ENCODE results near the gene UST.
"Not testable (repeated sequence)": the region's sequence is repeated elsewhere in the genome, so short reads cannot be mapped to it uniquely, and the experiment has no call there.

The UST gene

DNA sequence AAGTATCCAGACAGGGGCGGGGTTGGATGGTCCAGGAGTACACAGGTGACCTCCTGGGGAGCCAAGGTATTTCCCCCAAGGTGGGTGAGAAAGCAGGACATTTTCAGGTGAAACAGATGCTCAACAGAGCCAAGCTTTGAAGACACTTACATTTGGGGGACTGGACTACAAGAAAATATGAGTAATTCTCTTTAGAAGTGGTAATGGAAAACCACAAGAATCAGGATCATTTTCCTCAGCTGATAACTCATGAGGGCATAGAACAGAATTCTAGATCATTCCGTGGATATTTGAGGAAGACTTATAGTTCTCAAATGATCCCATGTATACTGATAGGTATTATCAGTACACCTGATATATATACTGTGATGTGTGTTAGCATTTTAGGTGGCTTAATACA lies 89.9 kb downstream of the UST start:
- no peak for DNase-seq (ENCODE audit: low read depth in 2 of 2)

DNA sequence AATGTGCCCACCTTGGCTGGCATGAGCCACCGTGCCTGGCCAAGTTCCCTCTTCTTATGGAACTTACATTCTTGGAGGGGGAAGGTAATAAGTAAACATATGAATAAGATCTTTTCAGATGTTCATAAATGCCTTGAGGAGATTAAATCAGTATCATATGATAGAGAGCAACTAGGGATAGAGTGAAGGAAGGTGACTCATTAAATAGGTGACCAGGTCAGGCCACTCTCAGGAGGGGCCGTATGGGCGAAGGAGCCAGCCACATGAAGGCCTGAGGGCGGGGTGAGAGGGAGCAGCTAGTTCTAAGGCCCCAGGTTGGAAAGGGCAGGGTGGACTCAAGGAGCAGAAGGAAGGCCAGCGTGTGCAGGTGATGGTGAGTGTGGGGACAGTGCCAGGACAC lies 91.1 kb downstream of the UST start:
- no peak for DNase-seq (ENCODE audit: low read depth in 2 of 2)

DNA sequence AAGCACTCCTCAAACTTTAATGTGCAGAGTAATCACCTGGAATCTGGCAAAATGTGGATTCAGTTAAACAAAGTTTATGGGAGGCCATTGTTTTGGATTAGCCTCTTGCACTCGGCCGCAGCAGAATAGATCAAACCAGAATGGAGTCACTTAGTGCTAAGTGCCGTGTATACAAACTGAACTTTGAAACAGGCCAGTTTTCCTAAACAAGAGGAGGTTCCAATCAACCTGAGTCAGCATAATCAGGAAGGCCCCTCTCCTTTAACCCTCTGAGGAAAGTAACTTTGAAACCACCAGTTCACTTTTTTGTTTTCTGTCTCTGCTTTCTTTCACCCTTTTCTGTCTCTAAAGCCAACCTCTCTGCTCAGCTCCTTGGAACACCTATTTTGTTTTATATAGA lies 92.2 kb downstream of the UST start:
- no peak for DNase-seq (ENCODE audit: low read depth in 2 of 2)

DNA sequence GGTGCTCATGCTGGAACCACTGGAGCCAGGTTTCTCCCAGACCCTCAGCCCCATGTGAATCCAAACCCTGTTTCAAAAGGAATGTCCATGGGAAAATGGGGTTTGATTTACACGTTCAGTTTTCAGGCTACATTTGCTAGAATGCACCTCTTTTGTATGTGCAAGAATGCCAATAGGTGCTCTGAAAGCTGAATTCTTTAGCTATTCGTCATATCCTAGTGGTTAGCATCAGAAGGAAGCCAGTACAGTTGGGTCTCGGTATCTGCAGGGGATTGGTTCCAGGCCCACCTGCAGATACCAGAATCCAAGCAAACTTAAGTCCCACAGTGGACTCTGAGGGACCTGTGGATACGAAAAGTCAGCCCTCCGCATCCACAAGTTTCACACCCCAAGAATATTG lies 93.4 kb downstream of the UST start:
- no peak for DNase-seq (ENCODE audit: low read depth in 2 of 2)

DNA sequence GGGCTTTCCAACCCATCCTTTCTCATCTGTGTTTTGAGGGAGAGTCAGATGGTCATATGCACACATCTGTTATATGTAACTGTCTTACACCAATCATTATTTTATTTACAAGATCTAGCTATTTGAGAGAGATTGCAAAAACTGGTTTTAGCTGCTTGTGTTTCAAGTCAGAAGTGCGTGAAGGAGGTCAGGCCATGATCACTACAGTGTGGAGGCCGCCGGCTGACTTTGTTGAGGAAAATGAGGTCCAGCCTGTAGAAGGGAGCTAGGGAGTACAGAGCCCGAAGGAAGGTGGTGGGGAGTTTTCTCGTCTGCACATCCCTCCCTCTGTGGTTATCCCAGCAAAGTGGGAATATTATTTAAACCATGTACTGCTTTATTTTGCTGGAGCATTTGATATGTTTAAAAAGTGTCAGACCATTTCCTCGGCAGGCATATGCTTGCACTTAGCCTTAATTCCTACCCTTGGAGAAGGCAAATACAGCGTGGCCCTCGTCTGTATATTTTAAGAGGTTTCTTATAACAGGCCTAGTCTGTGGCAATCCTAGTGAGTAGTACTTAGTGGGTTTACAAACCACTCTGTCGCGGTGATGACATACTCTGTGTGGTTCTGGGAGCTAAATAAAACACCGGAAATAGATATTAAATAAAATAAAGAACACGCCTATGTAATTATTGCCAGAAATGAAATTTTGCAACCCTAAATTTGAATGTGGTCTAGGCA lies 95.6 kb downstream of the UST start:
- DNase-seq (ENCODE audit: low read depth in 2 of 2), result no peak

DNA sequence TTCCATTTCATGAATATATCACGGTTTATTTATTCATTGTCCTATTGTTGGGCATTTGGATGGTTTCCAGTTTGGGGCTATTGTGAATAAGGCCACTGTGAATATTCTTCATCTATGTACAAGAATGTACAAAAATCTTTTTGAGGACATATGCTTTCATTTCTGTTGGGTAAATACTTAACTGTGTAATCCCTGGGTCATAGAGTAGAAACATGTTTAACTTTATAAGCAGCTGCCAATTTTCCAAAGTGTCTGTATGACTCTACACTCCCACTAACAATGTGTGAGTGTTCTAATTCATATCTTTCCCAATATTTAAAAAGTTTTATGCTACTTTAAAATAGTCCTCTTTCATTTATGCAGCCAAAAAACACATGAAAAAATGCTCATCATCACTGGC lies 98.6 kb downstream of the UST start:
- DNase-seq (ENCODE audit: low read depth in 2 of 2), result no peak

DNA sequence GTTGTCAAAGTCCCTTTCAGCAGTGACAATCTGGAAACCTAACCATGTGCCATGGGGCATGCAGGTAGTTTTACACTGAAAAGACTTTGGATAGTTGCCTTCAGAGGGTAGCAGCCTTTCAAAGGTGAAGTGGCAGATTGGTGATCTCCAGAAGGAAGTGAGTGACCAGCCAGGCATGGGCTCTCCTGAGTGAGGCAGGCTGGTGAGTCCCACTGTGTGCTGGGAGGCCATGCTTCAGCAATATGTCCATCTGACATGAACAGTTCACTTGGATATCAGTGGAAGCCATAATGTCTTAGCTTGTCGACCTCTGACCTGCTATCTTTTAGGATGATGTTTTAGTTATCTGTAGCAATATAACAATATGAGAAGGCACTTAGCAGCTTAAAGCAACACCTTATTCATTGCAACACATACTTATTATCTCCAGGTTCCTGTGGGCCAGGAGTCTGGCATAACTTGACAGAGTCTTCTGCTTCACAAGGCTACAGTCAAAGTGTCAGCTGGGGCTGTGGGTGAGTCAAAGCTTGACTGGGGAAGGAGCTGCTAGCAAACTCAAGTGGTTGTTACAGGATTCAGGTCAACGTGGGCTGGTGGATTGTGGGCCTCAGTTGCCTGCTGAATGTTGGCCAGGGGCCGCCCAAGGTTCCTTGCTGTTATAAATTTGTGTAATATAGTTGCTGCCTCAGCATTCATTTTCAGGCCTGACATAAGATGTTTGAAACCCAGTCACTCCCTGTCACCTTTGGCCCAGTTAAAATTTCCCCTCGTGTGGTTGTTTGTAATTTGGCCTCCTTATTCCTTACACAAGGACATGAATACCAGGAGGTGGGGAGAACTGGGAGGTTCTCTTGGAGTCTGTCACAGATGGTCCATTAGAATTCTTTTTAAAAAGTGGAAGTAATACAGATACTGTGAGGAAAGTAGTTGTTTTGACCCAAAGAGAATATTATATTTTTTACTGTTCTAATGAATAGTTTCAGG lies 100.2 kb downstream of the UST start:
- DNase-seq (ENCODE audit: low read depth in 2 of 2), result no peak

DNA sequence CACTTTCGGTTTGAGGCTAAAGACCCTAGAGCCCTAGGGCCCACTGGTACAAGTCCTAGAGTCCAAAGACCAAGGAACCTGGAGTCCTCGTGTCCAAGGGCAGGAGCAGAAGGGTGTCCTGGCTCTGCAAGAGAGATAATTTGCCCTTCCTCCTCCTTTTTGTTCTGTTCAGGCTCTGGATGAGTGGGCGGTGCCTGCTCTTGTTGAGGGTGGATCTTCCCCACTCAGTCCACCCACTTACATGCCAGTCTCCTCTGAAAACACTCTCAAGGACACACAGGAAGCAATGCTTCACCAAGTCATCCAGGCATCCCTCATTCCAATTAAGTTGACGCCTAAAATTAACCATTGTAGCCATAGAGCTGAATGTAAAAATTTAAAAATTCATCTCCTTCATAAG lies 102.1 kb downstream of the UST start:
- DNase-seq (ENCODE audit: low read depth in 2 of 2), result no peak

DNA sequence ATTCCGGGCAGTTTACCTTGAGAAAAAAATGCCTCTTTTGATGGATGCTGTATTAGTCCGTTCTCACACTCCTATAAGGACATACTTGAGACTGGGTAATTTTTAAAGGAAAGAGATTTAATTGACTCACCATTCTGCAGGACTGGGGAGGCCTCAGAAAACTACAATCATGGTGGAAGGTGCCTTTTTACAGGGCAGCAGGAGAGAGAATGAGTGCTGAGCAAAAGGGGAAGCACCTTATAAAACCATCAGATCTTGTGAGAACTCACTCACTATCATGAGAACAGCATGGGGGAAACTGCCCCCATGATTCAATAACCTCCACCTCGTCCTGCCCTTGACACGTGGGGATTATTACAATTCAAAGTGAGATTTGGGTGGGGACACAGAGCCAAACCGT lies 102.6 kb downstream of the UST start:
- DNase-seq (ENCODE audit: low read depth in 2 of 2), result not testable (repeated sequence)

DNA sequence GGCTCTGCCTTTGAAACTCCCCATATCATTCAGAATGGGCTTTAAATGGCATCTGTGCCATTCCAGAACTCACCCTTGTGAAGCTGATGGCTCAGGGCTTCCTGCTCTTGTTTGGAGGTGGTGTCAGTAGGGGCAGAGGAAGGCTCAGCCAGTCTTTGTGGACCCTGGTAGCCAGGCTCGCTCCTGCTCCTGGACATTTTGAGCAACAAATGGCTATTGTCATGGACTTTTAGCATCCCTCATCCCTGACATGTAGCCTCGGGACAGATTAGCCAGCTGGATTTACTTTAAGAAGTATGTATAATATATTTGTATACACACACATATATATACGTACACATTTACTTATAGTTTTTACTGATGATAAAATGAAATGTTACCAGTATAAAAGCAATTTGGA lies 104.1 kb downstream of the UST start:
- no peak for DNase-seq (ENCODE audit: low read depth in 2 of 2)

DNA sequence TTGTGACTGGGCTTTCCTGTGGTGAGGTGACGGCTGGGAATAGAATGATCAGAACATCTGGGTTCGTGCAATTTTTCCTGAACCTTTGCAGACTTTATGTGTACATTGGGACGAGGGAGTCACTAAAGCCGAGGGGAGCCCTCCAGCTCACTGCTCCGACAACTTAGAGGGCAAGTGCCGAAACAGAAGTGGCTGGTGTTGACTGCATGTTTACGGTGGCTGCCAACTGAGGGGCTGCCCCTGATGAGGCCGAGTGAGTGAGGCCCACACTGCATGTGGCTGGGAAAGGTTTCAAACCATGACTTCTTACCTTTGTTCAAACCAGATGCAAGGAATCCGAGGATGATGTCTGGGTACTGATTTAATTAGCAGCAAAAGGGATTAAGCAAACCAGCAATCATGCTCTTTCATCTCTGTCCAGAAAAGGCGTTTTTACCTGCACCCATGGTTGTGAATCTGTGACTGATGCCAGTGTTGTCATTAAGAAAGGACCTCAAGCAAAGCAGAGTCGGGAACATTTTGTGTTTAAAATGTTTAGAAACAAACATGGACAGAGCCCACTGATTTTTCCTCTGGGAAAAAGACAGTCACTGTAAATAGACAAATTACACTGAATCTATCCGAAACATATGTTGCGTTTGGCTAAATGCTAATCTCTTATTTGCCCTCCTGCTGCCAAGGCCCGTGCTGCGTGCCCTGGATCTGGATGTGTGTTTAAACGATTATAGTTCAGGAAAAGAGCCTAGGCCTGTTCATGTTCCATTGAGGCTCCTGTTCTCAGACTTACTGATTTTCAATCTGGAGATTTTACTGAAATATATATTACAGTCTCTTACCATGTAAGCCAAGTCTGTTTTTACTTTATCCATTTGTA lies 105.1 kb downstream of the UST start:
- no peak for DNase-seq (ENCODE audit: low read depth in 2 of 2)

DNA sequence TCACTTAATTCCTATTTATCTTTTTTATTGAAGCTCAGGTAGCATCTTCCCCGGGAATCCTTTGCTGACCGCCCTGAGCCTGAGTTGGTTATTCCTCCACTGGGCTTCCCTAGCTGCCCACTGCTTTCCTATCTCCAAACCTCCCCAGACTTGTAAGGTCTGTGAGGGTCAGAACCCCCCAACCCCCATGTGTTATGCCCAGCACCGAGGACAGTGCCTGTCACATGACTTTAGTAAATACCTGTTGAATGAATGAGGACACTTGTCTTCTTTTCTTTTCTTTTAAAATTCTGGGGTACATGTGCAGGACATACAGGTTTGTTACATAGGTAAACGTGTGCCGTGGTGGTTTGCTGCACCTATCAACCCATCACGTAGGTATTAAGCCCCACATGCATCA lies 105.9 kb downstream of the UST start:
- no peak for DNase-seq (ENCODE audit: low read depth in 2 of 2)

DNA sequence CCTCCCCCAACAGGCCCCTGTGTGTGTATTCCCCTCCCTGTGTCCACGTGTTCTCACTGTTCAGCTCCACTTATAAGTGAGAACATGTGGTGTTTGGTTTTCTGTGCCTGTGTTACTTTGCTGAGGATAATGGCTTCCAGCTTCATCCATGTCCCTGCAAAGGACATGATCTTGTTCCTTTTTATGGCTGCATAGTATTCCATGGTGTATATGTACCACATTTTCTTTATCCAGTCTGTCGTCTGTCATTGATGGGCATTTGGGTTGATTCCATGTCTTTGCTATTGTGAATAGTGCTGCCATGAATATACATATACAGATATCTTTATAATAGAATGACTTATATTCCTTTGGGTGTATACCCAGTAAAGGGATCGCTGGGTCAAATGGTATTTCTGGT lies 106.3 kb downstream of the UST start:
- not testable (repeated sequence) for DNase-seq (ENCODE audit: low read depth in 2 of 2)

DNA sequence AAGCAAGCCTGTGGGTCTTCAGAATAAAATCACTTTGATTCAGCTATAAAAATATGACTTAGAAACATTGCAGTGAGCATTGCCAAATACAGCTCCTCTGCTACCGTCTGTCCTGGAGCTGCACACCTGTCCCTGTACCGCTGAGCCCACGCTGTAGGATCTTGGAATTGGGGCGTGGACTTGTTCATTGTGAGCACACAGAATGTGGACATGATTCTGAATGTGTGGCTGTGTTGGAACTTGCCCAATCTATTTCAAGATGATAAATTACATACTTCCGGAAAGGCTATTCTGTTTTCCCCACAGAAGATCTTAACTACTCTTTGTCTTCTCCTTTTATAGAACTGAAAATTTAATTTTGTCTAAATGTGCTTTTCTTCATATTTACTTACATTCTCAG lies 107.3 kb downstream of the UST start:
- no peak for DNase-seq (ENCODE audit: low read depth in 2 of 2)

DNA sequence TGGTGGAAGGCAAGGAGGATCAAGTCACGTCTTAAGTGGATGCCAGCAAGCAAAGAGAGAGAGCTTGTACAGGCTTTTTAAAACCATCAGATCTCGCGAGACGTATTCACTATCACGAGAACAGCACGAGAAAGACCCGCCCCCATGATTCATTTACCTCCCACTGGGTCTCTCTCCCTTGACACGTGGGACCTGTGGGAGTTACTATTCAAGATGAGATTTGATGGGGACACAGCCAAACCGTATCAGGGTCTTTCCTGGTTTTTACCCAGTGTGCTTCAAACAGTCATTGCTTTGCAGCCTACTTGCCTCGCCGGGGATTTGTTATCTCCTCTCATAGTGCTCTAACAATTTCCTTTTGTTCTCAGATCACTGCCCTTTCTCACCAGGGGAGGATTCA lies 108.2 kb downstream of the UST start:
- no peak for DNase-seq (ENCODE audit: low read depth in 2 of 2)

DNA sequence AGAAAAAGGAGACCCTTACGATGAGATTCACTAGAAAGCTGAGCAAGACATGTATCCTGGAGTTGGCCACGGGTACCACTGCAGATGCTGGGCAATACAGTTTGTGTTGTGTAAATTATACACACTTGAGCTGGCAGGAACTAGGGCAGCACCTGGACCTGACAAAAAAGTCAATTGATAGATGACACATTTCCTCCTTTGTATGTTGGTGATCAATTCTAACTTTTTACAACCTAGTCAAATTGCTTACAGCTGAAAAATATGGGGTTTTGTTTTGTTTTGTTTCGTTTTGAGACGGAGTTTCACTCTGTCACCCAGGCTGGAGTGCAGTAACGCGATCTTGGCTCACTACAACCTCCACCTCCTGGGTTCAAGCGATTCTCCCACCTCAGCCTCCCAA lies 108.9 kb downstream of the UST start:
- no peak for DNase-seq (ENCODE audit: low read depth in 2 of 2)

DNA sequence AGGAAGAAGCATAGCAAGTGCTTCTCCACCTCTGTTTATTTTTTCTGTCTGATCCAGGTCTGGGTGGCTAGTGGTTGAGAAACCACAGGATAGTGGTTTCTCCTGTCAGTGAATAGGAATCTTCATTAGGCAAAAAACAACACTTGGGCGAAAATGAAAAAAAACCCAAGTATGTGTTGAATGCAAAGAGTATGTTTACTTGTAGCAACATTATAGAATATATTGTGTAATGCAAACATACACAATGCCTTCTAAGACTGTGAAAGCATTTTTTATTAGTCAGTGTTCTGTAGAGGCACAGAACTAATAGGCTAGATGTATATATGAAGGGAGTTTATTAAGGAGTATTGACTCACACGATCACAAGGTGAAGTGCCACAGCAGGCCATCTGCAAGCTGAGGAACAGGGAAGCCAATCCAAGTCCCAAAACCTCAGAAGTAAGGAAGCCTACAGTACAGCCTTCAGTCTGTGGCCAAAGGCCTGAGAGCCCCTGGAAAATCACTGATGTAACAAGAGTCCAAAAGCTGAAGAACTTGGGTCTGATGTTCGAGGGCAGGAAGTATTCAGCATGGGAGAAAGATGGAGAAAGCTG lies 111.1 kb downstream of the UST start:
- DNase-seq (ENCODE audit: low read depth in 2 of 2), result no peak

DNA sequence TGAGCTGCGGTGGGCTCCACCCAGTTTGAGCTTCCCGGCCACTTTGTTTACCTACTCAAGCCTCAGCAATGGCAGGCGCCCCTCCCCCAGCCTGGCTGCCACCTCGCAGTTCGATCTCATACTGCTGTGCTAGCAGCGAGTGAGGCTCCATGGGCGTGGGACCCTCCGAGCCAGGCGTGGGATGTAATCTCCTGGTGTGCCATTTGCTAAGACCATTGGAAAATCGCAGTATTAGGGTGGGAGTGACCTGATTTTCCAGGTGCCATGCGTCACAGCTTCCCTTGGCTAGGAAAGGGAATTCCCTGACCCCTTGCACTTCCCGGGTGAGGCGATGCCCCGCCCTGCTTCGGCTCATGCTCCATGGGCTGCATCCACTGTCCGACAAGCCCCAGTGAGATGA lies 117.3 kb downstream of the UST start:
- not testable (repeated sequence) for DNase-seq (ENCODE audit: low read depth in 2 of 2)

DNA sequence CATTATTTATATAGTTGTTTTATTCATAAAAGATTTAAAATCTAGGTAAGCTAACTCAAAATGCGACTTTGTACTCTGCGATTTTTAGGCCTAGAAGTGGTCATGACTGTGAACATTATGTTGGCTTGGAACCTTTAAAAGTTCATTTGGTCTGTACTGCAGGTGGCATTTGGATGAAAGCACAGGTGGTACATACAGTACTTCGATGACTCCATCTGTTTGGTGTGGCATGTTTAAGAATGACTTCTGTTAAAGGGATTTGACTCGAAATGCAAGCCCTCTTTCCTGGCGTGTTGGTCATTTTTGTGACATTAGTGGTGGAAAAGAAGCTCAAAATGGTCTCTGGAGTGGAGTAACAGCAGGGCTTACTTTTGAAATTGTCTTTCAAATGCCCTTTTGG lies 118.1 kb downstream of the UST start:
- DNase-seq (ENCODE audit: low read depth in 2 of 2), result no peak

DNA sequence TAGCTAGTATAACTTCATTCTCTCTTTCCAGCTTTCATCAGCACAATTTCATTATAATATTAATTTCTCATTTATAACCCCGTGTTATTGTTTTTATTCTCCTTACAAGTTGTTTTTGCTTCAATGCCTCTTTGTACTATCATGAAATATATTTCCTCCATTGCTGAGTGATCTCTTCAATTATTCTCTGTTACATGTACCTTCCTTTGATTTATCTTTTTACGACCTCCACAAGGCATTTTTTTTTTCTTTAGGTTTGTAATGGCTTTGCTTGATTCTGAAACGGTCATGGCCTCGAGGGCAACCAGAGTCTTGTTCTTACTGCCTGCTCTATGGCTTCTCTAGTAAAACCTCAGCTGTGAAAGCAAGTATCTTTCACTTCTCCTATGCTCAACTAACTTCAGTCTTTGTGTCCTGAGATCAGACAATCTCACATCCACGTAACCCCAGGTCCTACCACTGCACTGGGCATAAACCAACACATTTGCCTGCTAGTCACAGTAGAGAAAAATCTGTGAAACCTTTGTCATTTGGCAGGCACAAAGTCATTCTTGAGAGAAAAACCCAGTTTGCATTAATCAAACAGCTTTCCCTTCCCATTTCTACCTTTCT lies 119.9 kb downstream of the UST start:
- no peak for DNase-seq (ENCODE audit: low read depth in 2 of 2)

DNA sequence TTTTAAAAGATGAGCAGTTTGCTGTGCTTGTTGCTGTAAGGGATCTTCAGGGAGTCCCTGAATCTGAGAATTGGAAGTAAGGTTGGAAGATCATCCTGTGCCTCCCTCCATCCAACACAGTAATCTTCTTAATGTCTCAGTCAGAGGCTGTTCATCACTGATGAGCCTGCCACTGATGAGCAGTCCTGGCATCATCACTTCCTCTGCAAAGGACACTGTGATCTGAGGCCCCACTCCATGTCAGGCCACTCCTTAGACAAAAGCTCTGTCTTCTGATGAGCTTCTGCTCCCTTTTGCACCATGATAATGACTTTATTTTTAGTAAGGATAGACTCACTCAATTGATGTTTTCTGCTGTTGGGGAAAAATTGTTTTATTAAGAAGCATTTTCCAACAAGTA lies 121.0 kb downstream of the UST start:
- no peak for DNase-seq (ENCODE audit: low read depth in 2 of 2)
